Hematopoietic multipotent progenitor cell treated with erythropoietin and hydrocortisone succinate and interleukin-3 and kit ligand, for 8 days (in vitro differentiated cells): ENCODE data around the gene TRIM7.

Experiments used
- DNase-seq: peaks from one replicate; pipeline ENCODE4 v3.0.0-alpha.2; 2015

Gene TRIM7

GRCh38 chr5:181169459-181170236, 35.3 kb downstream of the TRIM7 start:
- DNase-seq: peak; percentile 92

- no peak for DNase-seq
Measured at GRCh38 chr5:181168595-181169118, 36.3 kb downstream of the TRIM7 start.

- DNase-seq: peak; percentile 57
Measured at GRCh38 chr5:181167814-181168488, 37.0 kb downstream of the TRIM7 start.

GRCh38 chr5:181166812-181167733, 37.9 kb downstream of the TRIM7 start:
- no peak for DNase-seq

GRCh38 chr5:181164076-181164952, 40.7 kb downstream of the TRIM7 start:
- DNase-seq: peak; percentile 79

GRCh38 chr5:181163487-181164075, 41.4 kb downstream of the TRIM7 start:
- DNase-seq: peak; percentile 59

GRCh38 chr5:181161534-181162175, 43.3 kb downstream of the TRIM7 start:
- peak; percentile 52 for DNase-seq

- DNase-seq: peak; percentile 36
Measured at GRCh38 chr5:181160755-181161533, 44.1 kb downstream of the TRIM7 start.

- DNase-seq: peak; percentile 52
Measured at GRCh38 chr5:181160152-181160754, 44.7 kb downstream of the TRIM7 start.

GRCh38 chr5:181159286-181160151, 45.5 kb downstream of the TRIM7 start:
- peak; percentile 91 for DNase-seq

GRCh38 chr5:181158869-181159268, 46.1 kb downstream of the TRIM7 start:
- no peak for DNase-seq

GRCh38 chr5:181156758-181157157, 48.2 kb downstream of the TRIM7 start:
- DNase-seq: no peak

- no peak for DNase-seq
Measured at GRCh38 chr5:181153814-181154213, 51.2 kb downstream of the TRIM7 start.

- no peak for DNase-seq
Measured at GRCh38 chr5:181152406-181152805, 52.6 kb downstream of the TRIM7 start.

GRCh38 chr5:181151146-181151545, 53.9 kb downstream of the TRIM7 start:
- peak; percentile 40 for DNase-seq

- no peak for DNase-seq
Measured at GRCh38 chr5:181149806-181150733, 54.9 kb downstream of the TRIM7 start.

GRCh38 chr5:181149355-181149754, 55.6 kb downstream of the TRIM7 start:
- DNase-seq: no peak
